Measurements from ENCODE around the gene REEP6. TPM values are rescaled to one million over a fixed set of nuclear protein-coding genes. Genes with fewer than 3 reads are reported as not detected.

REEP6 gene
- total RNA-seq, 1 experiment from 2014 or later, result 10.5 TPM

GRCh38 chr19:1474011-1474764 lies 16.8 kb upstream of the REEP6 start:
- no peak for DNase-seq
- H3K4me2 ChIP-seq (ENCODE audit: insufficient read depth, insufficient read length, low read length), result no peak overlapping the region
- no peak overlapping the region for H2AK5ac ChIP-seq (ENCODE audit: insufficient read length, low read length)
- H3K27ac Mint-ChIP-seq, result no peak overlapping the region
- no peak overlapping the region for H2BK20ac ChIP-seq (ENCODE audit: low read depth, low read length, poor library complexity, severe bottlenecking)
- H3K79me2 ChIP-seq (ENCODE audit: insufficient read depth, low read length), result no peaks in the 10 kb centered on the region
- H2BK12ac ChIP-seq (ENCODE audit: insufficient read length, low read depth, low read length), result no peak overlapping the region
- H3K23ac ChIP-seq (ENCODE audit: insufficient read length, low read depth, low read length), result no peak overlapping the region
- H3T11ph ChIP-seq (ENCODE audit: low read length), result no peak overlapping the region
- peaks cover 5 to 13% (median 10%) of the 10 kb centered on the region in 3 experiments; a peak in 6 of 7 replicates for H3K36me3 Mint-ChIP-seq (ENCODE audit: insufficient read depth in 1 of 3, low read depth in 3 of 3)
- no peak overlapping the region for H2BK15ac ChIP-seq (ENCODE audit: low read depth, low read length)
- H3K27ac ChIP-seq (ENCODE audit: insufficient read length, low read depth, low read length), result no peak overlapping the region
- no peak for TF ChIP-seq CTCF (conservative IDR thresholded peaks at IDR 0.05)
- H2BK120ac ChIP-seq (ENCODE audit: low read depth, low read length, poor library complexity, severe bottlenecking), result no peak overlapping the region
- peaks cover 16% of the 10 kb centered on the region; the same call in 1 of the 2 replicates for H3K27me3 ChIP-seq (ENCODE audit: insufficient read depth, low read length)
- no peak overlapping the region for H4K5ac ChIP-seq (ENCODE audit: insufficient read length, low read depth, low read length)
- H4K91ac ChIP-seq (ENCODE audit: insufficient read length, low read depth, low read length), result no peak overlapping the region
- H3K4me1 Mint-ChIP-seq, result peaks cover 2 to 18% of the 10 kb centered on the region in 2 experiments; a peak in 3 of 4 replicates
- H3K9me3 ChIP-seq (ENCODE audit: control insufficient read depth, low read depth, low read length), result no peaks in the 10 kb centered on the region
- WGBS (ENCODE audit: extremely low coverage, insufficient read length, low lambda C conversion rate), result no CpG with 5 or more reads among the region's 31 CpGs
- H3K79me1 ChIP-seq (ENCODE audit: insufficient read depth, low read depth, low read length, poor library complexity, severe bottlenecking), result no peaks in the 10 kb centered on the region
- no peak overlapping the region for H3K4me3 Mint-ChIP-seq
- H3K23me2 ChIP-seq (ENCODE audit: insufficient read length, low read depth, low read length, poor library complexity, severe bottlenecking), result peaks cover 12% of the 10 kb centered on the region
- no peak overlapping the region for H2BK5ac ChIP-seq (ENCODE audit: insufficient read length, low read length)
- H3K4ac ChIP-seq (ENCODE audit: low read depth, low read length), result no peak overlapping the region
- no peak overlapping the region for H4K8ac ChIP-seq (replicated peaks; ENCODE audit: insufficient read length, low read depth, low read length)
- no peaks in the 10 kb centered on the region for H3K4me1 ChIP-seq (ENCODE audit: insufficient read depth, low read length)
- no peak overlapping the region for H2AFZ ChIP-seq (ENCODE audit: low read length)
- H3K56ac ChIP-seq (ENCODE audit: insufficient read length, low read depth, low read length), result no peak overlapping the region
- peaks cover 37% of the 10 kb centered on the region for H3K27me3 Mint-ChIP-seq (ENCODE audit: low read depth)
- H3K9me3 Mint-ChIP-seq, result no peaks in the 10 kb centered on the region
- H4K20me1 ChIP-seq (ENCODE audit: control insufficient read depth, insufficient read depth, insufficient read length), result peaks cover 3% of the 10 kb centered on the region
- no peak overlapping the region for H3K14ac ChIP-seq (ENCODE audit: insufficient read depth, low read length)
- no peak overlapping the region for H3K18ac ChIP-seq (ENCODE audit: insufficient read length, low read depth, low read length)
- no peak overlapping the region for H3K9ac ChIP-seq (ENCODE audit: extremely low read depth, insufficient read length, low read length)
